ENCODE results near the gene CST9.

DNA sequence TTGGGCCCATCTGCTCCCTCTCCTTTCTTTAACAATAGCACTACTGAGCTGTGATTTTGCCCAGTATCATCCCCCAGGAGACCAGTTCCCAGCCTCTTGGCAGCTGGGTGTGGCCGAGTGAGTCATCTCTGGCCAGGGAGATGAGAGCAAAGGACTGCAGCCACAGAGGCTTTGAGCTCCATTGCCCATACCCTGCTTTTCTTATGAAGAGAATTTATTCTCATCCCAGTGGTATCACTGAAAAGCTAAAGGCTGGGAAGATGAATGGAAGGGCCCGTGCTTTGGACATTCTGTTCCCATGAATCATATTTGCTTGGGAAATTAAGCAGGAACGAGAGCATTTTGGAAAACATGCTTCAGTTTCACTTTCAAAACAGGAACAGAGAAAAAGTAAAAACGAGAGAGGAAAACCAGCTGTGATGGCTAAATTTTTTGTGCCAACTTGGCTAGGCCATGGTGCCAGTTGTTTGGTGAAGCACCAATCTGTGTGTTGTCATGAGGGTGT is 17.2 kb upstream of the CST9 start:
- TF ChIP-seq EZH2 (IDR thresholded peaks at IDR 0.05; ENCODE audit: low read length, unreplicated experiment) (no peak), CTCF (conservative IDR thresholded peaks at IDR 0.05; ENCODE audit: low read depth, low read length) (no peak), EZH2phosphoT487 (IDR thresholded peaks at IDR 0.05; ENCODE audit: borderline replicate concordance, low read length) (no peak)

Measured in PC-3 (cell line).